Upper lobe of right lung (tissue), 1 donor: Measurements from ENCODE around the gene NFASC. TPM values are rescaled to one million over a fixed set of nuclear protein-coding genes. Genes with fewer than 3 reads are reported as not detected.

ENCODE experiments used
- ATAC-seq: fragments of 200-7000 bp; cut with Tn5 transposase; one replicate; pipeline ENCODE4 v1.9.1; 2020; ENCODE audit warnings: mild to moderate bottlenecking, moderate library complexity
- DNase-seq: peaks from one replicate; pipeline ENCODE4 v3.0.0-alpha.2; 2020
- H3K27ac ChIP-seq: fragments of 200-600 bp; one replicate; pipeline ENCODE4 v1.8.0; 2022
- H3K27me3 ChIP-seq: fragments of 200-600 bp; one replicate; pipeline ENCODE4 v1.8.0; 2022; ENCODE audit warnings: mild to moderate bottlenecking
- H3K36me3 ChIP-seq: fragments of 200-600 bp; one replicate; pipeline ENCODE4 v1.8.0; 2022
- H3K4me1 ChIP-seq: fragments of 200-600 bp; one replicate; pipeline ENCODE4 v1.8.0; 2022
- H3K4me3 ChIP-seq: fragments of 200-600 bp; one replicate; pipeline ENCODE4 v1.8.0; 2022; ENCODE audit warnings: mild to moderate bottlenecking
- H3K9me3 ChIP-seq: fragments of 200-600 bp; one replicate; pipeline ENCODE4 v1.8.0; 2022
- CTCF ChIP-seq: fragments of 200-600 bp; IDR thresholded peaks from one replicate; pipeline ENCODE4 v1.8.0; 2022; ENCODE audit warnings: antibody characterized with exemption
- intact Hi-C: fragments of 100-400 bp; cut with DNase I; formaldehyde crosslinking; loops from one replicate; pipeline ENCODE4 v1.11.0; 2022
- total RNA-seq: library from RNA; stranded (reverse); fragmentation: NEBNext Ultra II Directional; extraction: Animal tissue kit (Norgen Biotek cat#: 25700); gene quantifications from one replicate; pipeline ENCODE4 v1.2.1, GENCODE V29; 2021
- donor health status: DM: no; HTN: yes; CAD: no; lungs with severe emphysema.

NFASC gene
- total RNA-seq, 1 donor from 2014 or later = 24.1 TPM

GRCh38 chr1:204829133-204829825, 41.4 kb upstream of the NFASC start:
- intact Hi-C loops = no loop called here
- H3K4me3 ChIP-seq = peak overlapping the region; percentile 44
- H3K36me3 ChIP-seq = no peaks in the 10 kb centered on the region
- no peak for ATAC-seq
- no peaks in the 10 kb centered on the region for H3K9me3 ChIP-seq
- no peak overlapping the region for H3K27ac ChIP-seq
- DNase-seq = no peak
- peaks cover 20% of the 10 kb centered on the region for H3K27me3 ChIP-seq
- TF ChIP-seq CTCF = no peak
- H3K4me1 ChIP-seq = no peaks in the 10 kb centered on the region

GRCh38 chr1:204830747-204831146, 39.9 kb upstream of the NFASC start:
- Histone ChIP-seq H3K9me3 (no peaks in the 10 kb centered on the region), H3K27me3 (peaks cover 20% of the 10 kb centered on the region), H3K4me1 (no peaks in the 10 kb centered on the region), H3K36me3 (no peaks in the 10 kb centered on the region), H3K4me3 (no peak overlapping the region), H3K27ac (no peak overlapping the region)
- no peak for TF ChIP-seq CTCF
- no peak for ATAC-seq
- no peak for DNase-seq
- intact Hi-C loops = no loop called here

- no peaks in the 10 kb centered on the region for H3K36me3 ChIP-seq
- DNase-seq = no peak
- no peak overlapping the region for H3K4me3 ChIP-seq
- no peaks in the 10 kb centered on the region for H3K9me3 ChIP-seq
- no peak for TF ChIP-seq CTCF
- no peaks in the 10 kb centered on the region for H3K4me1 ChIP-seq
- ATAC-seq = no peak
- no peak overlapping the region for H3K27ac ChIP-seq
- intact Hi-C loops = no loop called here
- peaks cover 20% of the 10 kb centered on the region for H3K27me3 ChIP-seq
Observed at GRCh38 chr1:204831186-204831585, 39.5 kb upstream of the NFASC start.

GRCh38 chr1:204834336-204834735, 36.3 kb upstream of the NFASC start:
- ATAC-seq (no peak), DNase-seq (no peak)
- intact Hi-C loops = no loop called here
- Histone ChIP-seq H3K27me3 (peaks cover 3% of the 10 kb centered on the region), H3K27ac (no peak overlapping the region), H3K9me3 (no peaks in the 10 kb centered on the region), H3K36me3 (no peaks in the 10 kb centered on the region), H3K4me1 (no peaks in the 10 kb centered on the region), H3K4me3 (no peak overlapping the region)
- no peak for TF ChIP-seq CTCF

GRCh38 chr1:204834752-204835151, 35.9 kb upstream of the NFASC start:
- DNase-seq (no peak), ATAC-seq (no peak)
- H3K27me3 ChIP-seq = no peaks in the 10 kb centered on the region
- H3K4me3 ChIP-seq = no peak overlapping the region
- intact Hi-C loops = no loop called here
- H3K27ac ChIP-seq = no peak overlapping the region
- no peaks in the 10 kb centered on the region for H3K36me3 ChIP-seq
- H3K4me1 ChIP-seq = no peaks in the 10 kb centered on the region
- no peaks in the 10 kb centered on the region for H3K9me3 ChIP-seq
- TF ChIP-seq CTCF = no peak

- H3K9me3 ChIP-seq = no peaks in the 10 kb centered on the region
- TF ChIP-seq CTCF = no peak
- no peak for ATAC-seq
Observed at GRCh38 chr1:204835737-204836136, 34.9 kb upstream of the NFASC start.

More at GRCh38 chr1:204835737-204836136, 34.9 kb upstream of the NFASC start:
- H3K27ac ChIP-seq = no peak overlapping the region
- H3K36me3 ChIP-seq = no peaks in the 10 kb centered on the region
- H3K4me3 ChIP-seq = no peak overlapping the region
- no peaks in the 10 kb centered on the region for H3K27me3 ChIP-seq
- no peak for DNase-seq
- H3K4me1 ChIP-seq = no peaks in the 10 kb centered on the region
- intact Hi-C loops = no loop called here
